ENCODE measurements around the gene RAB7B. TPM values are rescaled to one million over a fixed set of nuclear protein-coding genes. Genes with fewer than 3 reads are reported as not detected.

The RAB7B gene
- total RNA-seq, 6 experiments from 2014 or later, result 0.14 to 1.4 (median 0.37) TPM

DNA sequence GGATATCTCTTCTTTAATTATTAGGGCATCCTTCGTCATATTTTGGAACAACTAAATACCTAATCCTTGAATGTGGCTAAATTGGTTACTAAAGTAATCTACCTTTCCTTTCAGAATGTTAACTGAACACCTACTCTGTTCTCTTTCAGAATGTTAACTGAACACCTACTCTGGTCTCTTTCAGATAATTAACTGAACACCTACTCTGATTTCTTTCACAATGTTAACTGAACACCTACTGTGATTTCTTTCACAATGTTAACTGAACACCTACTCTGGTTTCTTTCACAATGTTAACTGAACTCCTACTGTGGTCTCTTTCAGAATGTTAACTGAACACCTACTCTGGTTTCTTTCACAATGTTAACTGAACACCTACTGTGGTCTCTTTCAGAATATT lies 21.9 kb downstream of the RAB7B start:
- WGBS (ENCODE audit: insufficient coverage, low coverage, low lambda C conversion rate, missing lambda C conversion rate), result 89% methylated on average over 1 of the region's 1 CpG
- intact Hi-C loops (cut with DNase I), result loop anchor here in 1 of 2 donors (5.0 to 10.0 kb wide), 2 partner anchors 126 to 316 kb away; no protein-coding TSS in a partner anchor
- no peaks in the 10 kb centered on the region for H3K36me3 ChIP-seq
- no peaks in the 10 kb centered on the region for H3K27me3 ChIP-seq
- no peaks in the 10 kb centered on the region for H3K9me3 ChIP-seq
- peaks cover 0 to 8% (median 0%) of the 10 kb centered on the region in 4 donors for H3K4me1 ChIP-seq
- DNase-seq (no peak), ATAC-seq (no peak)
- no peak overlapping the region for H3K27ac ChIP-seq
- TF ChIP-seq, protein P1, sequence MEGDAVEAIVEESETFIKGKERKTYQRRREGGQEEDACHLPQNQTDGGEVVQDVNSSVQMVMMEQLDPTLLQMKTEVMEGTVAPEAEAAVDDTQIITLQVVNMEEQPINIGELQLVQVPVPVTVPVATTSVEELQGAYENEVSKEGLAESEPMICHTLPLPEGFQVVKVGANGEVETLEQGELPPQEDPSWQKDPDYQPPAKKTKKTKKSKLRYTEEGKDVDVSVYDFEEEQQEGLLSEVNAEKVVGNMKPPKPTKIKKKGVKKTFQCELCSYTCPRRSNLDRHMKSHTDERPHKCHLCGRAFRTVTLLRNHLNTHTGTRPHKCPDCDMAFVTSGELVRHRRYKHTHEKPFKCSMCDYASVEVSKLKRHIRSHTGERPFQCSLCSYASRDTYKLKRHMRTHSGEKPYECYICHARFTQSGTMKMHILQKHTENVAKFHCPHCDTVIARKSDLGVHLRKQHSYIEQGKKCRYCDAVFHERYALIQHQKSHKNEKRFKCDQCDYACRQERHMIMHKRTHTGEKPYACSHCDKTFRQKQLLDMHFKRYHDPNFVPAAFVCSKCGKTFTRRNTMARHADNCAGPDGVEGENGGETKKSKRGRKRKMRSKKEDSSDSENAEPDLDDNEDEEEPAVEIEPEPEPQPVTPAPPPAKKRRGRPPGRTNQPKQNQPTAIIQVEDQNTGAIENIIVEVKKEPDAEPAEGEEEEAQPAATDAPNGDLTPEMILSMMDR (IDR thresholded peaks at IDR 0.05), result no peak
- no peak for TF ChIP-seq POLR2A (IDR thresholded peaks at IDR 0.05)
- H3K4me3 ChIP-seq, result no peak overlapping the region

DNA sequence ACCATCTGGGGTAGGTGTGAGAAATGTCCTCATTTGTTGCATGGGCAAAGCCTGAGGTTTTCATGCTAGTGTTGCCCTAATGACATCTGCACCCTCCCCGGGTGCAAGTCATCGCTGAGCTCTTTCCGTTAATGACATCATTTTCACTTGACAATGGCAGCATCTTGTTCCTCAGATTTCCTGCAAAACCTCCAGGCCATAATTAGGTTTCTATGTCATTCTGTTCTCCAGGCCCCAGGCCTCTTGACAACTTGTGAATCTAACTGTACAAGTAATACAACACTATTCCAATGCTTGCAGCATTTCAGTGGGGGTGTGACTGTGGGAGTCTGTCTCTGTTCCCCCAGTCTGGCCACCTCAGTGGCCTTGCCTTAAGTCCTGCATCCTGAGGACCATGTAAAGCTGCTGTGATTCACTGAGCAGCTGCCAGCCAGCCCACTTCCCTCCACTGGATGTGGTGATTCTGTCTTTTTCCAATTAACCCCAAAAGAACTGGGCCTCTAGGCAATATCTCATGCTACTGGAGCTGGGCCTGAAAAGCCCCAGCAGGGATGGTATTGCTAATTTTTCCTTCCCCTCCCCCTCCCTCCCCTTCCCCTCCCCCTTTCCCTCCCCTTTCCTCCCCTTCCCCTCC lies 22.8 kb downstream of the RAB7B start:
- Histone ChIP-seq H3K4me3 (no peak overlapping the region), H3K4me1 (peaks cover 0 to 8% (median 0%) of the 10 kb centered on the region in 4 donors), H3K27ac (no peak overlapping the region), H3K36me3 (no peaks in the 10 kb centered on the region), H3K27me3 (no peaks in the 10 kb centered on the region), H3K9me3 (no peaks in the 10 kb centered on the region)
- intact Hi-C loops (cut with DNase I), result loop anchor here in 1 of 2 donors (5.0 to 10.0 kb wide), 2 partner anchors 127 to 316 kb away; no protein-coding TSS in a partner anchor
- DNase-seq, result no peak
- WGBS (ENCODE audit: insufficient coverage, low coverage, low lambda C conversion rate, missing lambda C conversion rate), result 73% methylated on average over 3 of the region's 3 CpGs
- ATAC-seq, result no peak
- TF ChIP-seq POLR2A (IDR thresholded peaks at IDR 0.05), result no peak
- TF ChIP-seq, protein P1 (IDR thresholded peaks at IDR 0.05), result no peak

DNA sequence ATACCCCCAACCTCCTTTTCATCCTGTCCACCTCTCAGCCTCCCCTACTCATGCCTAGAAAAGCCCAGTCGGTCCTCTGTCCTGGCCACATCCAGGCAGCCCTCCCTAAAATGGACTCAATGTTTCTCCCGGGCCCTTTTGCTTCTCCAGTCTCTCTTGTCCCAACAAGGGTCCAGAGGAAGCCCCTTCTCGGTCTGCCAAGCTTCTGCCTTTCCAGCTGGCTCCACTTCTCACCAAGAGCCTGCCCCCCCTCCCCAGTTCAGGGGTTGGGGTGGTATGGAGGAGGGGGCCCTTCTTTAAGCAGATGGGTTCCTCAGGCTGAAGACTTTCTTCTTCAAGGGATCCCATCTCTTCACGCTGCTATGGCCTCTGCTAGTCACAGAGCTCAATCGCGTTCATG lies 23.9 kb downstream of the RAB7B start:
- intact Hi-C loops (cut with DNase I), result loop anchor here (2.0 to 5.0 kb wide), 3 partner anchors 52 to 182 kb away; no protein-coding TSS in a partner anchor
- TF ChIP-seq, protein P1 (IDR thresholded peaks at IDR 0.05), result no peak
- no peak for TF ChIP-seq POLR2A (IDR thresholded peaks at IDR 0.05)
- H3K9me3 ChIP-seq, result no peaks in the 10 kb centered on the region
- no peak for ATAC-seq
- DNase-seq, result no peak
- 81% methylated on average over 4 of the region's 6 CpGs for WGBS (ENCODE audit: insufficient coverage, low coverage, low lambda C conversion rate, missing lambda C conversion rate)
- H3K4me1 ChIP-seq, result peaks cover 0 to 8% (median 0%) of the 10 kb centered on the region in 4 donors
- H3K36me3 ChIP-seq, result no peaks in the 10 kb centered on the region
- no peak overlapping the region for H3K27ac ChIP-seq
- no peaks in the 10 kb centered on the region for H3K27me3 ChIP-seq
- no peak overlapping the region for H3K4me3 ChIP-seq

DNA sequence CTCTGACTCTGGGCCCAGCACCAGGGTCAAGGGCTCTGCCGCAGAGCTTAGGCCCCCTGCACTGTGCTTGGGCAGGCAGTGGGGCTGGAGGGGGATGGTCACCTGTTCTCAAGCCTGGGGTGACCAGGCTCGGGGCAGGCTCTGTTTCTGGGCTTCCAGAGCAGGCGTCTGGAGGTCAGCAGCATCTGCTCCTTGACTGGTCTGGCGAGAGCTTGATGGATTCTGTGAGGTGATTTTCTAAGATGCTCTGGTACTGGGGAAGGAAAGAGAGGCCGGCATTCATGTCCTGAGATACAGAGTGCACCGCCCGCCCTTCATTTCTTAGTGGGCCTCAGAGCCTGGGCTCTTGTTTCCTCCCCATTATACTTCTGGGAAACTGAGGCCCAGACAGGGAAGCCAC lies 24.5 kb downstream of the RAB7B start:
- TF ChIP-seq, protein P1 (IDR thresholded peaks at IDR 0.05), result no peak
- no peak for TF ChIP-seq POLR2A (IDR thresholded peaks at IDR 0.05)
- H3K4me1 ChIP-seq, result peaks cover 0 to 2% (median 0%) of the 10 kb centered on the region in 4 donors
- ATAC-seq, result no peak
- no peak for DNase-seq
- intact Hi-C loops (cut with DNase I), result loop anchor here (2.0 to 5.0 kb wide), 3 partner anchors 51 to 181 kb away; no protein-coding TSS in a partner anchor
- H3K9me3 ChIP-seq, result no peaks in the 10 kb centered on the region
- no peak overlapping the region for H3K27ac ChIP-seq
- no peak overlapping the region for H3K4me3 ChIP-seq
- WGBS (ENCODE audit: insufficient coverage, low coverage, low lambda C conversion rate, missing lambda C conversion rate), result 50% methylated on average over 1 of the region's 7 CpGs
- no peaks in the 10 kb centered on the region for H3K36me3 ChIP-seq
- H3K27me3 ChIP-seq, result no peaks in the 10 kb centered on the region

Data from right lobe of liver (tissue), 6 donors.